ENCODE data around the gene CCM2L. TPM values are rescaled to one million over a fixed set of nuclear protein-coding genes. Genes with fewer than 3 reads are reported as not detected.

Gene CCM2L
- total RNA-seq, 1 donor: not detected

DNA sequence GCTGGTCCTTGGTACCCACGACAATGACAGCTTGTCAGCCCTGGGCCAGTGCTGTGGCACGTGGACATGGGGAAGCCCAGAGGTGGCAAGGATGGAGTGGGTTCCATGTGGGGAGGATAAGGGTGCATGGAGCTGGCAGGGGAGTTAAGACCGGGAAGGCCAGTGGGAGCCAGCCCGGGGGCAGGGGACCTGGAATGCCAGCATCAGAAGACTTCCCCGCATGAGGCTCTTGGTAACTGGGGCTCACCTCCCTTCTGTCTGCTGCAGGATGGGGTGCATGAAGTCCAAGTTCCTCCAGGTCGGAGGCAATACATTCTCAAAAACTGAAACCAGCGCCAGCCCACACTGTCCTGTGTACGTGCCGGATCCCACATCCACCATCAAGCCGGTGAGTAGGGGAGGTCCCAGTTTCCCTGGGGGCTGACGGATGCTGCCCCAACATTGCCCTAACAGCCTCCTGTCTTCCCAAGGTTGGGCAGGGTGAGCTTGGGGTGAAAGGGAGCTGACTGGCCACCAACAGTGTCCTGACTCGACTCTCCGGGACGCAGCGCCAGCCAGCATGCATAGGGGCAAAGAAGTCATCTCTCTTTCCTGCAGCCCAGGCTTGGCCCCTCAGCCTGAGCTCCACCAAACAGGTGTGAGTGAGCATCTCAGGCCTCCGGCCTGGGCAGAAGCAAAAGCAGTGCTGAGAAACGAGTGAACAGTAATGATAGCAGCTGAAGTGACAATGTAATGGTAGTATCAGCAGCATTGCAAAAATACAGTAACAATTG lies 61.3 kb downstream of the CCM2L start:
- no peak for TF ChIP-seq CTCF (IDR thresholded peaks at IDR 0.05; ENCODE audit: insufficient read depth, low read depth, low read length)
- no peak overlapping the region for H3K4me3 ChIP-seq (ENCODE audit: low read depth, low read length)
- DNase-seq (ENCODE audit: low read depth): no peak

DNA sequence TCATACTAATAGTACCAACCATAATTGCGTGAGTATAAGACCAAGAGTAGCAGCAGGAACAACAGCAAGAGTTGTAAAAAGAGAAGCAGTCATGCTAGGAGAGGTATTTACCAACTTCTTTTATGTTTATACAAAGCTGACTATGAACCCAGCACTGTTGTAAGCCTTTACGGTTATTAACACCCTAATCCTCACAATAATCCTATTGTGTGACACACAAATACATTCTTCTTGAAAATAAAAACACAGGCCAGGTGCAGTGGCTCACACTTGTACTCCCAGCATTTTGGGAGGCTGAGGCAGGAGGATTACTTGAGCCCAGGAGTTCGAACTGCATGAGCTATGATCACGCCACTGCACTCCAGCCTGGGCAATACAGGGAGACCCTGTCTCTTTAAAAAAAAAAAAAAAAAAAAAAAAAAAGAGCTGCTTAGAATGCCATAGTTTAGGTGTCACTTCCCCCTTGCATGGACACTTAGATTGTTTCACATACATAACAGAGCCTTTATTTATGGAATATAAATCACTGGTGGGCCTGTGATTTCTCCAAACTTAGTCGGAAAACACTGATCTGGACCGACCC lies 62.0 kb downstream of the CCM2L start:
- no peak overlapping the region for H3K4me3 ChIP-seq (ENCODE audit: low read depth, low read length)
- no peak for DNase-seq (ENCODE audit: low read depth)
- TF ChIP-seq CTCF (IDR thresholded peaks at IDR 0.05; ENCODE audit: insufficient read depth, low read depth, low read length): no peak

DNA sequence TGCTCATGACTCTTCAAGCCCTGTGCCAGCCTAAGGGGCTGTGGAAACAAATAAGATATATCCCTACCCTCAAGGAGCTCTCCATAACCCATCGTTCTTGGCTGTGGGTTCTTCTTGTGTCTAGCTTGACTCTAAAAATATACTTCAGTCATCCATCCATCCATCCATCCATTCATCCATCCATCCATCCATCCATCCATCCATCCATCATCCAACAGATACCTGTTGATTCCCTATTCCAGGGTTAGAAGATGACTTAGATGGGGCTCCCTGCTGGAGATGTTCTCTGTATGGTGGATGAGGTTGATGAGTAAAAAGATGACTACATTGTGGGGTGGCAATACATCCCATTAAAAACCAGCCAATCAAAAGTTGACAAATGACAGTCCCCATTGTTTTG lies 65.3 kb downstream of the CCM2L start:
- TF ChIP-seq CTCF (IDR thresholded peaks at IDR 0.05; ENCODE audit: insufficient read depth, low read depth, low read length): no peak
- no peak overlapping the region for H3K4me3 ChIP-seq (ENCODE audit: low read depth, low read length)
- no peak for DNase-seq (ENCODE audit: low read depth)

- no peak overlapping the region for H3K4me3 ChIP-seq (ENCODE audit: low read depth, low read length)
- no peak for DNase-seq (ENCODE audit: low read depth)
- no peak for TF ChIP-seq CTCF (IDR thresholded peaks at IDR 0.05; ENCODE audit: insufficient read depth, low read depth, low read length)
Observed at GRCh38 chr20:32077190-32077589, 67.0 kb downstream of the CCM2L start.

GRCh38 chr20:32078322-32078721 lies 68.1 kb downstream of the CCM2L start:
- DNase-seq (ENCODE audit: low read depth): no peak
- TF ChIP-seq CTCF (IDR thresholded peaks at IDR 0.05; ENCODE audit: insufficient read depth, low read depth, low read length): no peak
- H3K4me3 ChIP-seq (ENCODE audit: low read depth, low read length): no peak overlapping the region

DNA sequence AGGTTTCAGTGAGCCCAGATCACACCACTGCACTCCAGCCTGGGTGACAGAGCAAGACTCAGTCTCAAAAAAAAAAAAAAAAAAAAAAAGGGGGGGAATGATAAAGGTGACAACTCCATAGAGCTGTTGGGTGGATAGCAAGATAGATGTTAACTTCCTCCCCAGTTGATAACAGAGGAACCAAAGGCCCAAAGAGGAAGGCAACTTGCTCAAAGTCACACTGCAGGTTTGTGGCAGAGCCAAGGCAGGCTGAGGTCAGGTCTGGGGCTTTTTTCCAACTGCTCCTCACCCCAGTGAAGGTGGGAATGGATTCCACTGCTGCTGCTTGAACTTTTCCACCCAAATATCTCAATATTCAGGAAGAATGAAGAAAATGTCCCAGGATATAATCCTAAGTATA lies 68.6 kb downstream of the CCM2L start:
- no peak overlapping the region for H3K4me3 ChIP-seq (ENCODE audit: low read depth, low read length)
- no peak for DNase-seq (ENCODE audit: low read depth)
- TF ChIP-seq CTCF (IDR thresholded peaks at IDR 0.05; ENCODE audit: insufficient read depth, low read depth, low read length): no peak

All from fibroblast of villous mesenchyme (primary cell).